NB4 (cell line): ENCODE measurements around the gene ZNF692.

Experiments
- CTCF ChIP-seq: IDR thresholded peaks from one replicate; pipeline ENCODE4 v1.5.1; 2012; ENCODE audit warnings: low read depth, low read length
- MAX ChIP-seq: IDR thresholded peaks from 2 replicates; pipeline ENCODE4 v1.6.1; 2011; ENCODE audit warnings: low read depth, low read length
- MYC ChIP-seq: IDR thresholded peaks from 2 replicates; pipeline ENCODE4 v1.6.1; 2011; ENCODE audit warnings: low read depth, low read length
- POLR2A ChIP-seq: IDR thresholded peaks from 2 replicates; pipeline ENCODE4 v1.6.1; 2011; ENCODE audit warnings: mild to moderate bottlenecking; ENCODE audit not compliant: insufficient read length; ENCODE audit errors: extremely low read depth

- TF ChIP-seq CTCF (no peak), POLR2A (no peak), MAX (peak; percentile 87), MYC (peak; percentile 91)
Observed at GRCh38 chr1:248817065-248817464, 41.8 kb downstream of the ZNF692 start.
